SK-N-SH (cell line): ENCODE results near the gene AHSG. TPM values are rescaled to one million over a fixed set of nuclear protein-coding genes. Genes with fewer than 3 reads are reported as not detected.

Experiments used
- CHD2 ChIP-seq: fragments of 150-350 bp; IDR thresholded peaks from 2 replicates; pipeline ENCODE4 v1.6.1; 2018; ENCODE audit warnings: low read length; ENCODE audit not compliant: partially characterized antibody
- CTCF ChIP-seq: fragments of 200-600 bp; sonication (generic); IDR thresholded peaks from 2 replicates; pipeline ENCODE4 v1.6.1; 2017; ENCODE audit warnings: antibody characterized with exemption, mild to moderate bottlenecking, moderate library complexity
- EP300 ChIP-seq, 2 experiments: IDR thresholded peaks; 2 replicates each; pipeline versions ENCODE4 v1.4.0 to v1.6.1; 2012; ENCODE audit warnings: borderline replicate concordance in 1 of 2, low read depth in 1 of 2, low read length in 1 of 2
- FOXJ3 ChIP-seq: sonication (generic); formaldehyde crosslinking; IDR thresholded peaks from 2 replicates; pipeline ENCODE4 v1.5.1; 2020; ENCODE audit warnings: mild to moderate bottlenecking, missing genetic modification reagents
- FOXM1 ChIP-seq: IDR thresholded peaks from 2 replicates; pipeline ENCODE4 v1.4.0; 2012; ENCODE audit warnings: low read depth, mild to moderate bottlenecking
- JUND ChIP-seq: IDR thresholded peaks from 2 replicates; pipeline ENCODE4 v1.4.0; 2012
- MAX ChIP-seq: IDR thresholded peaks from 2 replicates; pipeline ENCODE4 v1.4.0; 2012; ENCODE audit warnings: low read depth
- MEF2A ChIP-seq: IDR thresholded peaks from 2 replicates; pipeline ENCODE4 v1.4.0; 2012; ENCODE audit warnings: low read depth, borderline replicate concordance
- MXI1 ChIP-seq: IDR thresholded peaks from 2 replicates; pipeline ENCODE4 v1.6.1; 2012; ENCODE audit warnings: mild to moderate bottlenecking, low read depth, low read length, improper control_type of control experiment
- POLR2AphosphoS5 ChIP-seq: IDR thresholded peaks from 2 replicates; pipeline ENCODE4 v1.6.1; 2012; ENCODE audit warnings: low read depth, low read length
- RAD21 ChIP-seq: IDR thresholded peaks from 2 replicates; pipeline ENCODE4 v1.6.1; 2012; ENCODE audit warnings: mild to moderate bottlenecking, low read length
- RCOR1 ChIP-seq: fragments of 150-350 bp; IDR thresholded peaks from 2 replicates; pipeline ENCODE4 v1.6.1; 2017; ENCODE audit warnings: antibody characterized with exemption, low read length
- RFX5 ChIP-seq: IDR thresholded peaks from 2 replicates; pipeline ENCODE4 v1.6.1; 2012; ENCODE audit warnings: mild to moderate bottlenecking, improper control_type of control experiment, low read length
- SIN3A ChIP-seq: IDR thresholded peaks from 2 replicates; pipeline ENCODE4 v1.6.1; 2012; ENCODE audit warnings: low read depth, mild to moderate bottlenecking, low read length, moderate library complexity, borderline replicate concordance
- TAF1 ChIP-seq: IDR thresholded peaks from 2 replicates; pipeline ENCODE4 v1.6.1; 2012; ENCODE audit warnings: low read depth, mild to moderate bottlenecking, low read length, moderate library complexity, borderline replicate concordance
- TEAD4 ChIP-seq: IDR thresholded peaks from 2 replicates; pipeline ENCODE4 v1.4.0; 2012; ENCODE audit warnings: mild to moderate bottlenecking, borderline replicate concordance; ENCODE audit not compliant: insufficient read depth
- YY1 ChIP-seq: IDR thresholded peaks from 2 replicates; pipeline ENCODE4 v1.4.0; 2012; ENCODE audit warnings: low read depth, mild to moderate bottlenecking
- ZBTB33 ChIP-seq: IDR thresholded peaks from 2 replicates; pipeline ENCODE4 v1.4.0; 2012; ENCODE audit warnings: low read depth, borderline replicate concordance
- polyA plus RNA-seq, 3 experiments: library from polyadenylated mRNA; depleted of rRNA; stranded (reverse); fragments of >200 nt; gene quantifications; 2 replicates each; pipeline ENCODE4 v1.2.3, GENCODE V29; 2012

The AHSG gene
- polyA plus RNA-seq, 1 of the 3 experiments (the other 2 are of a cell fraction), result not detected

- TF ChIP-seq MAX (0 out of 2 replicates have a peak, but pooled peaks have one; percentile 26), RAD21 (peak; percentile 69), POLR2AphosphoS5 (no peak), TEAD4 (no peak), SIN3A (no peak), MXI1 (no peak), FOXJ3 (CRISPR knock-in tag) (no peak), TAF1 (no peak), EP300 (IDR thresholded peaks at IDR 0.05; ENCODE audit: borderline replicate concordance in 1 of 2, low read depth in 1 of 2, low read length in 1 of 2) (no peak), ZBTB33 (no peak), FOXM1 (no peak), CHD2 (no peak), CTCF (peak; percentile 85), RCOR1 (no peak), YY1 (peak; percentile 78; the same call in 1 of the 2 replicates), JUND (no peak), RFX5 (no peak), MEF2A (no peak)
These were observed 4.4 kb downstream of the AHSG start (continued) for GRCh38 chr3:186617036-186617946.
